ENCODE results near the gene RFX8.

The RFX8 gene

DNA sequence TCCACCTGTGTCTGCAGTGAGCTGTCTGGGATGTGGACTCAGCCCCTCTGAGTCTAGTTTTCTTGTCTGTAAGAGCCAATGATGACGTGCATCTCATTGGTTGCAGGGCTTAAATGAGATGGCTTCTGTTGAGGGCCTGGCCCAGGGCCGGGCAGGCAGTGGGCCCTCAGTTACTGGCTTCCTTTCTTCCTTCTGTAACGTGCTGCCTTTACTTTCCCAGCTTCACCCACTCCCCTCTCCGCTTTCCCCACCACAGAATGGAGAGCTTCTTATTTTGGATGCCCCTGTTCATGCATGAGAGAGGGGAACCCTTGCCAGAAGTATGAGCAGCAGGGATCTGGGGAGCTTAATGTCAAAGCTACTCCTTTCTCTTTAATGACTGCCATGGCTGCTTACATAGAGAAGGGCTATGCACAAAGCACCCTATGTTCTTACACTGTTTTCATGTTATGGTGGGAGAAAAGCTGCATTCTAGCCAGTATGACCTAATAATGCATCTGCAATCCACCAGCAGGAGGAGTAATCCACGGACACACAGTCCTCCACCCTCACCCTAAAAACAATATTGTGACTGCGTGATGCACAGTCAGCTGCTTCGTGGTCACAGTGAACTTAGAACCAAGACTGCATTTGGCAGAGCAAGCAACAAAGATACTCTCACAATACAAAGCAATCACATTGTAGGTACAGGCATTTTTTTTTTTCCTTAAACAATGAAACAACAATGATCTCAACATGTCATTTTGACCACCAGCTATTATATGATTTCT, 124.8 kb downstream of the RFX8 start:
- peak; percentile 28 for DNase-seq (ENCODE audit: low spot score)

DNA sequence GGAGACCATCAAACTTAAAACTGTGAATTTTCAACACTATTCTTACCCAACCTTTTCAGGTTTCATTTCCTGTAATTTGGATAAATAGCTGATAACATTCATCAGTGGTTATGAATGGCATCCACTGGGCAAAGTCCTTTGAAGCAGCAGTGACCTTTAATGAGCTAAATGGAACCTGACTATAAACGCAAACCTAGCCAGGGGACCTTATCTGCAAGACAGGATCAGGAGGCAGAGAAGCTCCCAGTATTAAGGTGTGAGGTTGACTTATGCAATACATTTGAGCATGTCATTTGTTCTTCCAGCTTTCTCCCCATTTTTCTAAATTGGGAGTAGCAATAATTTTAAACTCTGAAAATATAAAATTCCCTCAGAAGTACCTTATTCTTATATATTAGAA, 126.0 kb downstream of the RFX8 start:
- no peak for DNase-seq (ENCODE audit: low spot score)

Measured in COLO829 (cell line).